Measurements from ENCODE around the gene EP400.
A peak's percentile ranks its signal among the peaks of the same experiment; 100 is the strongest.

EP400 gene

DNA sequence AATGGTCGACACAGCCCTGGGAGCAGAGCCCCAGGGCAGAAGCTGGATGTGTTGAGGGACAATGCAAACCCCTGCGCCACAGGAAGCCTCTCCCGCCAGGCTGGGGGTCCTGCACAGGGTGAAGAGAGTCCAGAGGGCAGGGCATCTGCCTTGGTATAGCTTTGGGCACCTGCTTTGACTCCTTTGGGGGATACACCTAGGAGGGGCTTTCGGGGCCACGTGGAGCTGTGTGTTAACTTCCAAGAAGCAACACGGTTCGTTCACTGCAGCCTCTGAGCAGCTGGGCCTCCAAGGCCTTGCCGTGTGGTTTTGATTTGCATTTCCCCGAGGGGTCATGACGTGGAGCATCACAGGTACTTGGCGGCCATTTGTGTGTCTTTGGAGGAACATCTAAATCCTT is 26.5 kb upstream of the EP400 start:
- DNase-seq (ENCODE audit: insufficient read length, low spot score) (no peak), FAIRE-seq (no peak)
- no peak for TF ChIP-seq CTCF (IDR thresholded peaks at IDR 0.05; ENCODE audit: insufficient read depth, missing control alignments)

GRCh38 chr12:131927110-131928079 is 22.3 kb upstream of the EP400 start:
- DNase-seq (ENCODE audit: insufficient read length, low spot score) (no peak), FAIRE-seq (no peak)
- no peak for TF ChIP-seq CTCF (IDR thresholded peaks at IDR 0.05; ENCODE audit: insufficient read depth, missing control alignments)

GRCh38 chr12:131928080-131928710 is 21.5 kb upstream of the EP400 start:
- TF ChIP-seq CTCF (IDR thresholded peaks at IDR 0.05; ENCODE audit: insufficient read depth, missing control alignments), result no peak
- DNase-seq (ENCODE audit: insufficient read length, low spot score) (no peak), FAIRE-seq (no peak)

- peak; percentile 96 for DNase-seq (ENCODE audit: insufficient read length, low spot score)
- TF ChIP-seq CTCF (IDR thresholded peaks at IDR 0.05; ENCODE audit: insufficient read depth, missing control alignments), result no peak
- no peak for FAIRE-seq
These were observed 20.8 kb upstream of the EP400 start, which contains the start of gene PUS1 for GRCh38 chr12:131928711-131929580. TSS of gene PUS1 (plus strand) at chr12:131929276. CDS start at chr12:131929723, 447 bp downstream.

GRCh38 chr12:131929581-131930456 is 19.9 kb upstream of the EP400 start:
- no peak for DNase-seq (ENCODE audit: insufficient read length, low spot score)
- no peak for FAIRE-seq
- no peak for TF ChIP-seq CTCF (IDR thresholded peaks at IDR 0.05; ENCODE audit: insufficient read depth, missing control alignments)

DNA sequence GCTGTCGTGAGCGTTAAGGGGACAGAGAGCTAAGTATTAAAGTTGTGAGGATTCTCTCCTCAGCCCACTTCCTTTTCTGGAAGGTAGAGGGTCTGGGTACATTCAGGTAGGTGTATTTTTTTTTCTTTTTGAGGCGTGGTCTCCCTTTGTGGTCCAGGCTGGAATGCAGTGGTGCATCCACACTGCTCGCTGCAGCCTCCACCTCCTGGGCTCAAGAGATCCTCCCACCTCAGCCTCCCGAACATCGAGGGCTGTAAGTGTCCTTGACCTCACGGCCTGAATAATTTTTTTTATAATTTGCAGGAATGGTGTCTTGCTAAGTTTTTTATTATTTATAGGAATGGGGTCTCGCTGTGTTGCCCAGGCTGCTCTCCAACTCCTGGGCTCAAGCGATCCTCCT is 19.2 kb upstream of the EP400 start:
- TF ChIP-seq CTCF (IDR thresholded peaks at IDR 0.05; ENCODE audit: insufficient read depth, missing control alignments), result no peak
- DNase-seq (ENCODE audit: insufficient read length, low spot score), result no peak
- no peak for FAIRE-seq
